Right atrium auricular region (tissue), 2 donors: Measurements from ENCODE around the gene CSAD. TPM values are rescaled to one million over a fixed set of nuclear protein-coding genes. Genes with fewer than 3 reads are reported as not detected.

ENCODE experiments used
- DNase-seq: peaks from one replicate; pipeline ENCODE4 v3.0.0-alpha.2; 2019; ENCODE audit warnings: low spot score
- H3K27ac ChIP-seq, 2 donors: fragments of 200-600 bp; sonication (generic); 1 replicate in 1 of 2; 2 replicates in 1 of 2; pipeline ENCODE4 v1.5.1; 2016 to 2019
- H3K27me3 ChIP-seq, 2 donors: fragments of 200-600 bp; sonication (generic); one replicate each; pipeline versions ENCODE4 v1.5.1 to v1.6.0; 2017 to 2019
- H3K36me3 ChIP-seq: fragments of 200-600 bp; sonication (generic); one replicate; pipeline ENCODE4 v1.5.1; 2016
- H3K4me1 ChIP-seq, 2 donors: fragments of 200-600 bp; sonication (generic); one replicate each; pipeline versions ENCODE4 v1.5.1 to v1.6.0; 2017 to 2019
- H3K4me3 ChIP-seq, 2 donors: fragments of 200-600 bp; sonication (generic); 1 replicate in 1 of 2; 2 replicates in 1 of 2; pipeline ENCODE4 v1.5.1; 2017 to 2019; ENCODE audit warnings: mild to moderate bottlenecking in 1 of 2, moderate library complexity in 1 of 2
- H3K9me3 ChIP-seq, 2 donors: fragments of 200-600 bp; sonication (generic); one replicate each; pipeline ENCODE4 v1.5.1; 2019
- total RNA-seq, 2 donors: library from RNA; depleted of rRNA; stranded (reverse); fragments of >200 nt; gene quantifications; one replicate each; pipeline ENCODE4 v1.1.0, GENCODE V29; 2016
- TF ChIP-seq, protein P1 (sequence below), 2 donors: fragments of 200-600 bp; sonication (generic); IDR thresholded peaks; one replicate each; pipeline ENCODE4 v1.5.1; 2019; ENCODE audit warnings: antibody characterized with exemption in 2 of 2

CSAD gene
- total RNA-seq, 2 donors from 2014 or later, result 3.4 to 4.9 TPM

DNA sequence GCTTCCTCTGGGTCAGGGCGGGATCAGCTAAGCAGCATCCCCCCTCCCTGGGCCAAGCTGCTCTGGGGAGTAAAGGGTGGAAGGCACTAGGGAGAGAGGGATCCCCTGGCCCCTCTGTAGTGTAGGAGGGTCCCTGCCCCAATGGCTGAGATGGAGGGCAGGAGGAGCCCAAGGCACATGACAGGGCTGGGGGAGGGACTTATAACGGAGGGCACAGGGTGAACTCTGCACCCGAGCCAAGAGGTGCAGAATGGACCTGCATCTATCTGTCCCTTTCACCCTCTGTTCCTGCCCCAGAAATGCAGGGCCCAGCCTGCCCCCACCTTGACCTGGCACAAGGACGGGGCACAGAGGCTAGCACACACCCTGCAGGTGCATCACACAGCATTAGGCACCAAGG is 30.1 kb upstream of the CSAD start:
- Histone ChIP-seq H3K9me3 (no peaks in the 10 kb centered on the region), H3K4me1 (peaks cover 0 to 38% of the 10 kb centered on the region in 2 donors), H3K27me3 (no peaks in the 10 kb centered on the region), H3K4me3 (no peak overlapping the region), H3K27ac (no peak overlapping the region), H3K36me3 (peaks cover 34% of the 10 kb centered on the region)
- TF ChIP-seq, protein P1, sequence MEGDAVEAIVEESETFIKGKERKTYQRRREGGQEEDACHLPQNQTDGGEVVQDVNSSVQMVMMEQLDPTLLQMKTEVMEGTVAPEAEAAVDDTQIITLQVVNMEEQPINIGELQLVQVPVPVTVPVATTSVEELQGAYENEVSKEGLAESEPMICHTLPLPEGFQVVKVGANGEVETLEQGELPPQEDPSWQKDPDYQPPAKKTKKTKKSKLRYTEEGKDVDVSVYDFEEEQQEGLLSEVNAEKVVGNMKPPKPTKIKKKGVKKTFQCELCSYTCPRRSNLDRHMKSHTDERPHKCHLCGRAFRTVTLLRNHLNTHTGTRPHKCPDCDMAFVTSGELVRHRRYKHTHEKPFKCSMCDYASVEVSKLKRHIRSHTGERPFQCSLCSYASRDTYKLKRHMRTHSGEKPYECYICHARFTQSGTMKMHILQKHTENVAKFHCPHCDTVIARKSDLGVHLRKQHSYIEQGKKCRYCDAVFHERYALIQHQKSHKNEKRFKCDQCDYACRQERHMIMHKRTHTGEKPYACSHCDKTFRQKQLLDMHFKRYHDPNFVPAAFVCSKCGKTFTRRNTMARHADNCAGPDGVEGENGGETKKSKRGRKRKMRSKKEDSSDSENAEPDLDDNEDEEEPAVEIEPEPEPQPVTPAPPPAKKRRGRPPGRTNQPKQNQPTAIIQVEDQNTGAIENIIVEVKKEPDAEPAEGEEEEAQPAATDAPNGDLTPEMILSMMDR (IDR thresholded peaks at IDR 0.05), result no peak
- no peak for DNase-seq

DNA sequence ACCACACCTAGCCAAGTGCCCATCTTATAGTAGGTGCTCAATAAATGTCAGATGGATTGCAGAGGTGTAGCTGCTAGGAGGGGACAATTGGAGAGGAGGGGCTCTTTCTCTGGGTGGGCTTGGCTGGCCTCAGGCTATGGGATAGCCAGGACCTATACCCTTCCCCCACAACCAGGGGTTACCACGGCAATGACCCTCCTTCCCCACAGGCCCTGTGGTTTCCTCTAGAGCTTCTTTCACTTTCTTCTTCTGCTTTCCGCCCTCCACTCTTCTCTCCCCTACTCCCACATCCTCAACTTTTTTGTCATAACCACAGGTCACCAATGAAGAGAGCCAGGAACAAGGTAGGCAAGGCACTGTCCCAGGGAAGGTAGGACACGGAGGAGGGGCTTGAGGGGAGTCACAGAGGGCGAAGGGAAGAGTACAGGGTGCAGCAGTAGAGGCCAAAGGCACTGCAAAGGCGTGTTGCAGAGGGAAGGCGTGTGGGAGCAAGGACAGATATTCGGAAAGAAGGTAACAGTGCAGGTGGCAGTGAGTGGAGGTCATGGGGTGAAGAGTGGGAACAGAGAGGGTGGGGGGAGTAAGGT is 28.2 kb upstream of the CSAD start:
- no peak overlapping the region for H3K4me3 ChIP-seq

DNA sequence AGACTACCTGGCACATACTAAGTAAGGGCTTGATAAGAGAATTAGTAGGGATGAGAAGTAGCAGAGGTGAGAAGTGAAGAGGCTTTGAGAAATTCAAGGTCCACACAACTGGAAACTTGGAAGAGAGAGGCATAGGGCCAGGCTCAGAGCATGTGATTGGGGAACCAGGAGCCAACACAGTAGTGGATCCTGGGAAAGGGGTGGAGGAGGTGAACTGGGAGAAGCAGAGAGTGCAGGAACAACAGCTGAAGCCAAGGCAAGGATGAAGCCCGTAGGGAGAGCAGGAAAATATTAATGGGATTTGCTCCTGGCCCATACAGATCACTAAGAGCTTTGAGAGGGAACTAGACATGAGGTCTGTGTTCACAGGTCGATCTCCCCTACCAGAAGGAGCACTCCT is 27.7 kb upstream of the CSAD start:
- Histone ChIP-seq H3K27ac (no peak overlapping the region), H3K4me3 (no peak overlapping the region), H3K9me3 (no peaks in the 10 kb centered on the region), H3K27me3 (no peaks in the 10 kb centered on the region), H3K36me3 (peaks cover 27% of the 10 kb centered on the region), H3K4me1 (peaks cover 0 to 13% of the 10 kb centered on the region in 2 donors)
- TF ChIP-seq, protein P1 (IDR thresholded peaks at IDR 0.05), result no peak
- DNase-seq, result no peak

More for the DNA sequence above, 28.2 kb upstream of the CSAD start:
- Histone ChIP-seq H3K4me1 (peaks cover 0 to 19% of the 10 kb centered on the region in 2 donors), H3K9me3 (no peaks in the 10 kb centered on the region), H3K27ac (no peak overlapping the region), H3K27me3 (no peaks in the 10 kb centered on the region), H3K36me3 (peaks cover 33% of the 10 kb centered on the region)
- DNase-seq, result no peak
- TF ChIP-seq, protein P1 (IDR thresholded peaks at IDR 0.05), result no peak

DNA sequence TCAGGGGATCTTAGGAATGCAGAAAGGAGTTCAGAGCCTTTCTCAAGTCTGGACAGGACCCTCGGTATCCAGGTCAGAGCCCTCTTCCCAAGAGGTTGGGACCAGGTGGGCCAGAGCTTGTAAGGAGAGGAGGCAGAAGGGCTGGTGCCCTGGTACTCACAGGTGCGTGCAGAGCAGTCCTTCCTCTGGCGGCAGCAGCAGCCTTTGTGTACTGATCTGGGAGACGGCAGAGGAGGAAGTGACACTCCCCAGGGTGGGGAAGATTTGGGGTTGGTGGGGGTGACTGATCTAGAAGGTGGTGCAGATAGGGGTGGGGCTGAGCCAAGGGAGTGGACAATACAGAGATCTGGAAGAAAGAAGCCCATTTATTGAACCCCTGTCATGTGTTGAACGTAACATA is 26.3 kb upstream of the CSAD start, which contains the start of gene ITGB7:
ITGB7 (minus strand) TSS at position 210 of the 400 bp plus-strand sequence. CDS start 6,808 bp downstream, outside the sequence.
- peaks cover 16% of the 10 kb centered on the region for H3K36me3 ChIP-seq
- peaks cover 0 to 6% of the 10 kb centered on the region in 2 donors for H3K4me1 ChIP-seq
- H3K27ac ChIP-seq, result no peak within 1 kb of the TSS
- DNase-seq, result no peak
- H3K27me3 ChIP-seq, result no peaks in the 10 kb centered on the region
- H3K9me3 ChIP-seq, result no peaks in the 10 kb centered on the region
- no peak within 1 kb of the TSS for H3K4me3 ChIP-seq
- TF ChIP-seq, protein P1 (IDR thresholded peaks at IDR 0.05), result no peak

DNA sequence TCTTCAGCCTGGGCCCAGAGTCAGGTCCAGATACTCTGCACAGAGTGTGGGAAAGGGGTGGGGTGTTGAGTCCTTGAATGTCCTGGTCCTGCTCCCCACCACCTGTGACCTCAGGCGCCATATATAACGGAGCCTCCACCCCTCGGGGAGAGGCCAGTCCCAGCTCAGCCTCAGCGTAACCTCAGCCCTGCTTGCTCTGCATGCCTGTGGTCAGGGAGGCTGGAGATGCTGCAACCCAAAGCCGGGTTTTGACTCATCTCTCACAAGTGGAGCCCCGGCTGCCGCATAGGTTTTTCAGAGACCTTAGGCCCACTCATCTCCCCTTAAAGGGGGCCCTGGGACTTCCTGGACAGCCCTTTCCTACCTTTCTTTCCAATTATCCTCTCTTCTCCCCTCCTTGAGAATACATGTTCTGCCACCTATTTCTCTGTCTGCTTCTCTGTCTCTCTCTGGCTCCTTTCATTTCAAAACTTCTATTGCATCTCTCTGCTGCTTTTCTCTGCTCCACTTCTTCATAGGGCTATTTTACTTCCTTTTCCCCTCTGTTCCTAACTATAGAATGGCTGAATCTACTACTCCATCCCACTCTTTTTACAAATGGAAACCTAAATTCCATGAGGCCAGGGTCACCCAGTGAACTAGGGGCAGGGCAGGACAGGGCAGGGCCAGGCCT is 25.2 kb upstream of the CSAD start:
- H3K4me3 ChIP-seq, result no peak overlapping the region
- H3K9me3 ChIP-seq, result no peaks in the 10 kb centered on the region
- TF ChIP-seq, protein P1 (IDR thresholded peaks at IDR 0.05), result no peak
- H3K4me1 ChIP-seq, result peaks cover 0 to 6% of the 10 kb centered on the region in 2 donors
- no peaks in the 10 kb centered on the region for H3K27me3 ChIP-seq
- peaks cover 5% of the 10 kb centered on the region for H3K36me3 ChIP-seq
- no peak overlapping the region for H3K27ac ChIP-seq
- no peak for DNase-seq
